ENCODE data around the gene ZNF175.

The ZNF175 gene

DNA sequence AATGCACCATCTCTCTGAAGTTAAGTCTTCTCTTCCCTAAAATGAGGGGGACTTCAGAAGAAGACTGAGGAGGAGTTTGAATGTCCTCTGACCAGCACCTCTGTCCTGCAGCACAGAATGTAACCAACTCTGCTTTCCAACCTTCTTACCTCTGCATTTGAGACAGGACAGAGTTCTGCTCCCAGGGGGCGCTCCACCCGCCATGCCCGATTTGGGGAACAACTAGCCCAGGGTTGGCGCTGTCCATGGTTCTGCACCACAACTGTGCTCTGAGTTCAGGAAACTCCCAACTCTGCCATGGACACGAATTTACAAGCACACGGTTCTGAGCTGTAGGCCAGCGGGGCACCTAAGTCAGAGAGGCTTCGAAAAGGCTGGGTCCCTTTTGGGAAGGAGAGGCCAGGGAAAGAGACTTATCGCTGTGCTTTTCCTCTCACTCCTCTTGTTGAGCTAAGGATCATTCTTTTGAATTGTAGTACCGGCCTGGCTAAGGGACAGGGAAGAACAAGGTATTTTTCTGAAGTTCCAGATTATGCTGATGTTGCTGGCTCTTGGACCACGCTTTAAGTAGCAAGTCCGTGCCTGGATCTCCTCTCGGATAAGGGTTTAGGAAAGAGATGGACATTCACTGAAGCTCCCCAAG, 37.0 kb downstream of the ZNF175 start:
- peak; percentile 48 for TF ChIP-seq CTCF (IDR thresholded peaks at IDR 0.05; ENCODE audit: insufficient read depth, low read depth, low read length, missing control alignments)
- no peak overlapping the region for H3K4me3 ChIP-seq (ENCODE audit: low read depth, low read length)
- peak; percentile 81 for DNase-seq (ENCODE audit: low read depth)

DNA sequence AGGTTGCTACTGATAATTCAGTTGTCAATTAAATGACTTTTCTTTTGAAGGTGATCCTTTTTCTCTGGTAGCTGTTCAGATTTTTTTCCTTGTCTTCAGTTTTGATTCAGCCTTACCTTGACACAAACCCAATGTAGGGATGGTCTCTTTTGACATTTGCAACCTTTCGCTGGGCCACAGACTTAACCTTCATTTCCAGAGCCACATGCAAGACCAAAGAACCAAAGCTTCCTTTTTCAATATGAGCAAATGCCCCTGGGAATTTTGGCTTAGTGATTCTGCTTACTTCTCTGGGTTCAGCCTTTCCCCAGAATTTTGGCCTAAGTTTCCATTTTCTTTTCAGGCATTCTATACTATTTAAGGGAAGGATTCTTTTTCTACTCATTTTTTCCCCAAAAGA, 39.5 kb downstream of the ZNF175 start:
- peak; percentile 49 for DNase-seq (ENCODE audit: low read depth)
- TF ChIP-seq CTCF (IDR thresholded peaks at IDR 0.05; ENCODE audit: insufficient read depth, low read depth, low read length, missing control alignments), result no peak
- no peak overlapping the region for H3K4me3 ChIP-seq (ENCODE audit: low read depth, low read length)

DNA sequence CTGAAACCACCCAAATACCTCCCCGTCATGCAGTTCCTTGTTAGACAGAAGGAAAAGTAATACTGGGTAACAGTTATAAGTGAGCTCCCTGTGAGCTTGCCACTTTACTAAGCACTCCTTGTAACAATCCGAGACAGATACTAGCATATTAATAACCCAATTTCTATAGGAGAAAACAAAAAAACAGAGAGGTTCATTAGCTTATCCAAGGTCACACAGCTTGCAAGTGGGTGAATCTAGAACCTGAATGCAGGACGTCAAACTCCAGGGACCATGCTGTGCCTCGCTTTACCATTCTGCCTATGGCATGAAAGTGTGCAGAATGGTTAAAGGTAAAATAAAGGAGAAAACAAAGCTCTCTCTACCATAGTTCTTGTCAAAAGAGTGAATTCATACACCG, 43.7 kb downstream of the ZNF175 start:
- no peak for TF ChIP-seq CTCF (IDR thresholded peaks at IDR 0.05; ENCODE audit: insufficient read depth, low read depth, low read length, missing control alignments)
- H3K4me3 ChIP-seq (ENCODE audit: low read depth, low read length), result no peak overlapping the region
- no peak for DNase-seq (ENCODE audit: low read depth)

DNA sequence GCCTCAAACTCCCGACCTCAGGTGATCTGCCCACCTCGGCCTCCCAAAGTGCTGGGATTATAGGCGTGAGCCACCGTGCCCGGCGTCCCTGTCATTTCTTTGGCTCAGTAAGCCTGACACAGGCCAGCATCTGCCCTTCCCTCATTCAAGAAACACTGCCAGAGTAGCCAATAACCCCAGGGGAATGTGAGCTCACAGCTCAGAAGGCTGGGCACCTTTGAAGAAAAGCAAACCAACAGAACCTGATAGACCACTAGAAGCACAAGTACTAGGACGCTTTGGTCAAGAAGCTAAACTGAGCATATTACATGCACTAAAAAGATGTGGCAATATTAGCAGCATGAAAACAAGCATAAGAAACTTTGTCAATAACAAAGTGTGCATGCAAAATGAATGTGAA, 44.9 kb downstream of the ZNF175 start:
- no peak for TF ChIP-seq CTCF (IDR thresholded peaks at IDR 0.05; ENCODE audit: insufficient read depth, low read depth, low read length, missing control alignments)
- H3K4me3 ChIP-seq (ENCODE audit: low read depth, low read length), result no peak overlapping the region
- no peak for DNase-seq (ENCODE audit: low read depth)

- H3K4me3 ChIP-seq (ENCODE audit: low read depth, low read length), result no peak overlapping the region
- TF ChIP-seq CTCF (IDR thresholded peaks at IDR 0.05; ENCODE audit: insufficient read depth, low read depth, low read length, missing control alignments), result no peak
- peak; percentile 75 for DNase-seq (ENCODE audit: low read depth)
Observed at GRCh38 chr19:51621178-51621577, 50.1 kb downstream of the ZNF175 start.

GRCh38 chr19:51626675-51627074, 55.6 kb downstream of the ZNF175 start:
- TF ChIP-seq CTCF (IDR thresholded peaks at IDR 0.05; ENCODE audit: insufficient read depth, low read depth, low read length, missing control alignments), result no peak
- no peak for DNase-seq (ENCODE audit: low read depth)
- H3K4me3 ChIP-seq (ENCODE audit: low read depth, low read length), result no peak overlapping the region

DNA sequence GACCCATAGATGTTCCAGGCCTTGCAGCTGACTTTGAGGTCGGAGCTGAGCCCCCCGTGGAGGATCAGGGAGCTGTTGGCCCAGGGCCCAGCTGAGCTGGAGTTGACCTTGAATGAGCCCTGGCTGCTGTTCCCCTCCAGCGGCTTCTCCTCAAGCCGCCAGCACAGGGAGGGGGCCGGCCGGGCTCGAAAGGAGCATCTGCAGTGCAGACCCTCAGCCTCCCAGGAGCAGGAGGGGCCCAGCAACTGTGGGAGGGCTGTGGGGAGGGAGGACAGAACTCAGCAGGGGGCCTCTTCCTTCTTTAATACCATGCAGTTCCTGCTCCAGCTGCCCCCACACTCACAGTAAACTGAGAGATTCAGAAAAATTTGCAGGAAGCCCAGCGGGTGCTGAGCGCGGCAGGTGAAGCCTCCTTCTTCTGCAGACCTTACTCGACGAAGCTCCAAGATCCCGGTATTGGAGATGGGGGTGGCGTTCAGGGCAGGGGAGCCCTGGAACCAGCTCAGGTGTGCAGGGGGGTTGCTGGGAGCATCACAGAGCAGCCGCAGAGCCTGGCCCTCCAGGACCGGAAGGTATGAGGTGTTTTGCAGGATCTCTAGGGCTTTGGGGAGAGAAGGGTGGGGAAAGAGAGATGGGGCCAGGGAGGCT, 56.5 kb downstream of the ZNF175 start:
- no peak overlapping the region for H3K4me3 ChIP-seq (ENCODE audit: low read depth, low read length)
- DNase-seq (ENCODE audit: low read depth), result no peak
- no peak for TF ChIP-seq CTCF (IDR thresholded peaks at IDR 0.05; ENCODE audit: insufficient read depth, low read depth, low read length, missing control alignments)

Measured in GM12865 (cell line).